NCI-H1417 (cell line): ENCODE data around the gene OBSCN.
A peak's percentile ranks its signal among the peaks of the same experiment; 100 is the strongest.
"Not testable (repeated sequence)": the region's sequence is repeated elsewhere in the genome, so short reads cannot be mapped to it uniquely, and the experiment has no call there.

Experiments used
- DNase-seq, 3 experiments: peaks; one replicate each; lab custom pipeline; 2025; lab: John Stamatoyannopoulos, UW

Gene OBSCN

GRCh38 chr1:228259951-228260350, 52.1 kb downstream of the OBSCN start:
- no peak for DNase-seq

GRCh38 chr1:228261706-228262105, 53.9 kb downstream of the OBSCN start:
- no peak for DNase-seq

- DNase-seq, result no peak
These were observed 54.6 kb downstream of the OBSCN start for GRCh38 chr1:228262475-228262874.

- no peak for DNase-seq
These were observed 55.8 kb downstream of the OBSCN start for GRCh38 chr1:228263636-228264035.

- DNase-seq, result no peak
These were observed 56.4 kb downstream of the OBSCN start for GRCh38 chr1:228264090-228264829.

GRCh38 chr1:228265167-228265566, 57.3 kb downstream of the OBSCN start:
- DNase-seq, result peak in 1 of 3 experiments; percentile 10

GRCh38 chr1:228267962-228268880, 60.4 kb downstream of the OBSCN start:
- no peak for DNase-seq

GRCh38 chr1:228268881-228269265, 61.0 kb downstream of the OBSCN start:
- no peak for DNase-seq

GRCh38 chr1:228269431-228269830, 61.6 kb downstream of the OBSCN start:
- not testable (repeated sequence) for DNase-seq

- no peak for DNase-seq
These were observed 62.2 kb downstream of the OBSCN start for GRCh38 chr1:228270032-228270431.

GRCh38 chr1:228271701-228272251, 63.9 kb downstream of the OBSCN start:
- no peak for DNase-seq

GRCh38 chr1:228272331-228272791, 64.5 kb downstream of the OBSCN start:
- no peak for DNase-seq

- no peak for DNase-seq
These were observed 65.2 kb downstream of the OBSCN start for GRCh38 chr1:228272831-228273571.

- DNase-seq, result no peak
These were observed 66.0 kb downstream of the OBSCN start for GRCh38 chr1:228273720-228274451.

- no peak for DNase-seq
These were observed 66.8 kb downstream of the OBSCN start for GRCh38 chr1:228274452-228275178.

GRCh38 chr1:228275179-228275429, 67.3 kb downstream of the OBSCN start:
- peak in 1 of 3 experiments; percentile 32 for DNase-seq

GRCh38 chr1:228275430-228276173, 67.8 kb downstream of the OBSCN start:
- peak; percentile 0 to 85 (median 77) for DNase-seq

GRCh38 chr1:228276174-228276831, 68.5 kb downstream of the OBSCN start:
- peak in 2 of 3 experiments; percentile 51 to 61 for DNase-seq

GRCh38 chr1:228276901-228277490, 69.2 kb downstream of the OBSCN start:
- DNase-seq, result no peak
